Measurements from ENCODE around the gene PPFIA2.

- no peak for TF ChIP-seq TCF7L2 (IDR thresholded peaks at IDR 0.05; ENCODE audit: low read depth, low read length)
- TF ChIP-seq CTCF (IDR thresholded peaks at IDR 0.05) = no peak
- no peak for TF ChIP-seq POLR2AphosphoS5 (IDR thresholded peaks at IDR 0.05; ENCODE audit: low read depth, low read length)
- TF ChIP-seq REST (IDR thresholded peaks at IDR 0.05; ENCODE audit: insufficient read depth in 1 of 2, low read depth in 2 of 2, low read length in 1 of 2) = no peak
Measured at GRCh38 chr12:81798294-81798693, 39.1 kb upstream of the PPFIA2 start.

All from Panc1 (cell line).